GM19328 (cell line): ENCODE data around the gene IMPG1.
"Not testable (repeated sequence)": the region's sequence is repeated elsewhere in the genome, so short reads cannot be mapped to it uniquely, and the experiment has no call there.

ENCODE experiments used
- ATAC-seq: cut with Tn5 transposase; IDR thresholded peaks from one replicate; pipeline ENCODE4 v1.9.1; 2021; ENCODE audit warnings: mild to moderate bottlenecking, moderate library complexity; ENCODE audit not compliant: unreplicated experiment

IMPG1 gene

GRCh38 chr6:75963569-75963968 lies 108.9 kb downstream of the IMPG1 start:
- ATAC-seq = no peak

DNA sequence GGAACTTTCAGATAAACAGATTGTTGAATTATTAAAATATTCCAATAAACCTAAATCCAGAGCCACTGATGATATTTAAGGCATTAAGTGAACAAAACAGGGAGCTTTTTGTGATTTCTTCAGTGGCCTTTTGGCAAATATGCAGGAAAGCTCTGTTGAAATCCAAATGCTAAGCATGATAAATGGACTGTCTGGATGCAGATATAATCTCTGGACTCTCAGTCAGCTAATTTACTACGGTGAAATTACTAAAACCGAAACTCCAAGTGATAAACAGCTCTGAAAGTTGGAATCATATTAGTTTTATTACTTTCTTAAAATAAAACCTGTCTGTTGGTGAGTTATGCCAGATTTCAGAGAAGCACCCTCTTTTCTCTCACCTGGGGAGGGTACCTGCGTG lies 120.3 kb downstream of the IMPG1 start:
- ATAC-seq = no peak

DNA sequence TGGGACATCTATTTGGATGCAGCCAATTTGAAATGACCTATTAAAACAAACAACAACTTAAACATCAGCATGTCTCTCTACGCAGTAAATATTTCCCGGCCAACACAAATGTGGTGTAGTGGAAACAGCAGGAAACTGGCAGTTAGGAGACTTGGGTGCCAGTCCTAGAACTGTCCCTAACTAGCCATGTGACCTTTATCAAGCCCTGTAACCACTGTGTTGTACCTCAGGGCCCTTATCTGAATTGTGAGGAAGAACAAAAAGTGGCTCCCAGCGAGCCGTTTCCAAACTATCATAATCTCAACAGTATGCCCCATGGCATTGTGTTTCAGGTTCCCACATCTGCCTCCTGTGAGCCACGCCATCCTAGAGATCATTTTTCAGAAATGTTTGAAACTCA lies 124.5 kb downstream of the IMPG1 start:
- ATAC-seq = no peak

- ATAC-seq = peak; percentile 63
These were observed 126.2 kb downstream of the IMPG1 start for GRCh38 chr6:75946146-75946831.

GRCh38 chr6:75943381-75943780 lies 129.1 kb downstream of the IMPG1 start:
- ATAC-seq = no peak

- ATAC-seq = no peak
These were observed 131.0 kb downstream of the IMPG1 start for GRCh38 chr6:75941509-75941908.

DNA sequence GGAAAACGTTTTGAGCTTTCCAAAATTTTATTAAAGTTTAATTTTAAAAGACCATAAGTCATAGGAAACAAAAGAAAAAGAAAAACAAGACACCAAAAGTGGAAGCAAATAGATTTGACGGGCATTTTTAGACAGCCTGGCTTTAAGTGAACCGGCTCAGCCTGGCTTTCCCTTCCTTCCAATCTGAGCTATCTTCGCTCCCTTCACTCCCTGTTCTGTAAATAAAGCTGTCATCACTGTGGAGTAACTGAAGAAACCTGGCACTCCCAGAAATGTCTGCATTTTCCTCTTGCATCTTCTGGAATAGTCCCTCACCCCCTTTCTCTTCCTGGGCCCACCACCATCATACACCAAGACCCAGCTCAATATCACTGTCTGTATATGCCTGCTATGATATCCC lies 131.9 kb downstream of the IMPG1 start:
- no peak for ATAC-seq

DNA sequence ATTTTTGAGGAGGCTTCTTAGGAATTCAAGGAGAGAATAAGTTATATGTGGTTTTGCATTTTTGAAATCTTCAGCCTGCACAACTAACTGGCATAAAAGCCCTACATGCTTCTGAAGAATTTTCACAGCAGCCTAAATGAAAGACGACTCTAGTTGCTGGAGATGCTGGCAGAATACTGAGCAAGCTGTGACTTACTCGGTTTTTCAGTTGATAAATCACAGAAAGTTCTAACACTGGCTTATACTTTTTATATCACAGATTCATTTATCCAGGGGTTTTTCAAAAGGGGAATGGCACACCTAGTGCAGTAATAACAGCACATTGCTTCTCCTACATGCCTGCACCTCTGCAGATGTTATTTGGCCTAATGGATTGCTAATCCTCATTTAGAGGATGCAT lies 134.6 kb downstream of the IMPG1 start:
- no peak for ATAC-seq

- no peak for ATAC-seq
These were observed 135.8 kb downstream of the IMPG1 start for GRCh38 chr6:75936682-75937081.

GRCh38 chr6:75935473-75935793 lies 137.0 kb downstream of the IMPG1 start:
- no peak for ATAC-seq

GRCh38 chr6:75934643-75935472 lies 137.6 kb downstream of the IMPG1 start:
- peak; percentile 59 for ATAC-seq

GRCh38 chr6:75933387-75933975 lies 139.0 kb downstream of the IMPG1 start:
- ATAC-seq = no peak

GRCh38 chr6:75932067-75932466 lies 140.4 kb downstream of the IMPG1 start:
- ATAC-seq = no peak

DNA sequence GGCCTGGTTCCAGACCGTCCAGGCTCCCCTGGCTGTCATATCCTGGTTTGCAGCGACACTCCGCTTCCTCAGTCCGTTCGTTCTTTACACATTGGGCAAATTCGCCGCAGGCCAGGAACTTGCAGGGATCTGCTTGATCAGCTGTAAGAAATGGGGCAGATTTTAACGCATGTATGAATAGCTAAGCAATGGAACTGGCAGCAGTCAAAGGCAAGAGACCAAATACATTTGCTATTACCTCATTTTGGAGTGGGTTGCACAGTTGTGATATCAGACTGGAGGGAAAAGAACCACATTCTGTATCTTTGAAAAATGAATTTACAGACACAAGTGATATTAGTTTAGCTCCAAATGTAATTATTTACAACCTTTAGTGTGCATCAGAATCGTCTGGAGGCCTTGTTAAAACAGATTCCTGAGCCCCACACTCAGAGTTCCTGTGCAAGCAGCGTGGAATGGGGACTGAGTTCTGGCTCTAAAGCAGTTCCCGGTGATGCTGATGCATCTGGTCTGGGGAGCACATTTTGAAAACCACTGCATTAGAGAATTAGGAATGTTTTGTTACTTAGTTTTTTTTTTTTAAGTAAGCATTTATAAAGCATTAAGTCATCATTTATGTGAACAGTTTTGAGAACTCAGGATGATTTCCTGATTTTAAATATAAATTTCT lies 141.3 kb downstream of the IMPG1 start:
- no peak for ATAC-seq

- ATAC-seq = no peak
These were observed 145.9 kb downstream of the IMPG1 start for GRCh38 chr6:75926293-75927168.

DNA sequence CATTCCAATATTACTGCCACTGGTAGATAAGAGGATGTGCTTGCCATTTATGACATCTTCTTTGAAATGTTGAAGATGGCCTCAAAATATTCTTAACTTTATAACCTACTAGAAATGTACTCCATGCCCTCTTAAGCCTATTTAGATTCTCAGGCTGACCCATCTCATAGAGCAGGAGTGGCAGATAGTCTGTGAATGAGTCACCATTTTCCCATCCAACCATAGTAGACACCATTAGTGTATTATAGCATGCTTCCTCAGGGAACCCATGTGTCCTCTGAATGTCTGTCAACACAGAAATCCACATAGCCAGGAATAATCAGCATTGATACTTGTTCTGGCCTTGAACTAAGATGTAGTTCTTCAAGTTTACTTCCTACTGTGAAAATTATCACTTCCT lies 150.2 kb downstream of the IMPG1 start:
- ATAC-seq = no peak

DNA sequence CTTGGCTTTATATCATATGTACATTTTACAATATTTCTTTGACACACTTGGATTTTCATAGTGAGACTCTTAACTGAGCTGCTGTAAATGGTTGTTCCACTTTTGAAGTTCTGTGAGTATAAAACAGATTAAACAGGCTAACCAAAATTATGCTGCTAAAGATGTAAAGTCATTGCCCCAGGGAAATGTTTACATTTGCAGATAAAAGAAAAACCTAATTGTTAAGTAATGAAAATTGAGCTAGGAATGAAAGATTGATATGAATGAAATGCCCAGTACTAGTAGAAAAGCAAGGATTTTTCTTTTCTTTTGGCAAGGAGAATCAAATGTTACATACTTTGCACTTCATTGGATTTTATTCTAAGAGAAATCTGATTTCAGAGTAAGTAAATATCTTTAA lies 159.4 kb downstream of the IMPG1 start:
- ATAC-seq = no peak

DNA sequence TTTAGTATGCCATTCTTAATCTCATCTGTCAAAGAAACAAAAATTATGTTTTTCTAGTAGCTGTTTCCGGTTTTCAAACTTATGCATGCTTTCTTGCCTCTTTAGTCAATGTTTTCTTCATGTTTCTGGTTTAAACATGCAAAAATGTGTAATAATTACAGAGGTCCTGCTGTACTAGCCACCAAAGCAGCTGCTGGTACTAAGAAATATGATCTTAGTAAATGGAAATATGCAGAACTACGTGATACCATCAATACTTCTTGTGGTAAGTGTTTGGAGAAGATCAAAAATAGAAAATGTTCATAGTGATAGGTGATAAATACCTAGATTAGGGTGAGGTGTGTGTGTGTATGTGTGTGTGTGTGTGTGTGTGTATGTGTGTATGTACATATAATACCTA lies 165.0 kb downstream of the IMPG1 start:
- ATAC-seq = no peak

DNA sequence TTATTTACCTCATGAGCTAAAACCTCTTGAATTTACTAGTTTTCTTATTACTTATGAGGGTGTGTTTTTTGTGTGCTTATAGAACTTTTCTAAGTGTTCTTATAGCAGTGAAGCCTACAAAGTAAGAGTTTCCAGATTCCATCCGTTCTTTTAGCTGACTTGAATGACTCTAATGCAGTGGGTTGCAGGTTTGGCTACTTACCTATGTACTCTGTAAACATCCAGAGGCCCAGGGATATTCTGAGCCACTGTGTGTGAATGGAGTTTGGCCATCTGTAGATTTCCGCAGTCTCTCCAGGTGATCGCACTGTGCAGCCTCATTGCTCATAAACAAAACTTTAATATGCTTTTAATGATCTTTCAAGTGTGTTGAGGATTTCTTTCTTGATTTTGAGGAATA lies 165.6 kb downstream of the IMPG1 start:
- no peak for ATAC-seq

DNA sequence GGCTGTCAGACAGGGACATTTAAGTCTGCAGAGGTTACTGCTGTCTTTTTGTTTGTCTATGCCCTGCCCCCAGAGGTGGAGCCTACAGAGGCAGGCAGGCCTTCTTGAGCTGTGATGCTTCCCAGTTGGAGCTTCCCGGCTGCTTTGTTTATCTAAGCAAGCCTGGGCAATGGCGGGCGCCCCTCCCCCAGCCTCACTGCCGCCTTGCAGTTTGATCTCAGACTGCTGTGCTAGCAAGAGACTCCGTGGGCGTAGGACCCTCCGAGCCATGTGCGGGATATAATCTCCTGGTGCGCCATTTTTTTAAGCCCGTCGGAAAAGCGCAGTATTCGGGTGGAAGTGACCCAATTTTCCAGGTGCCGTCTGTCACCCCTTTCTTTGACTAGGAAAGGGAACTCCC lies 167.3 kb downstream of the IMPG1 start:
- not testable (repeated sequence) for ATAC-seq

GRCh38 chr6:75900216-75900615 lies 172.2 kb downstream of the IMPG1 start:
- not testable (repeated sequence) for ATAC-seq
